Mesenchymal stem cell (in vitro differentiated cells and primary cell): ENCODE results near the gene KDM7A.
"Not testable (repeated sequence)": the region's sequence is repeated elsewhere in the genome, so short reads cannot be mapped to it uniquely, and the experiment has no call there.

ENCODE experiments used
- DNase-seq: peaks from one replicate; pipeline ENCODE4 v3.0.0-alpha.2; 2013
- H2AFZ ChIP-seq: one replicate; pipeline ENCODE4 v1.6.1; 2013; ENCODE audit warnings: low read depth, mild to moderate bottlenecking, control low read depth, inconsistent platforms, low read length, moderate library complexity
- H2AK5ac ChIP-seq: 2 replicates; pipeline ENCODE4 v1.6.1; 2013; ENCODE audit warnings: low read length, moderate library complexity, mild to moderate bottlenecking, inconsistent platforms; ENCODE audit not compliant: severe bottlenecking
- H2BK120ac ChIP-seq: one replicate; pipeline ENCODE4 v1.6.1; 2013; ENCODE audit warnings: low read depth, mild to moderate bottlenecking, inconsistent platforms, low read length, moderate library complexity
- H2BK12ac ChIP-seq, 2 experiments: one replicate each; pipeline ENCODE4 v1.6.1; 2013; ENCODE audit warnings: inconsistent platforms in 2 of 2, low read length in 2 of 2, mild to moderate bottlenecking in 2 of 2, moderate library complexity in 2 of 2, control low read depth in 1 of 2
- H2BK15ac ChIP-seq: one replicate; pipeline ENCODE4 v1.6.1; 2013; ENCODE audit warnings: mild to moderate bottlenecking, low read depth, inconsistent platforms; ENCODE audit not compliant: poor library complexity, severe bottlenecking
- H2BK5ac ChIP-seq: 2 replicates; pipeline ENCODE4 v1.6.1; 2013; ENCODE audit warnings: low read depth, mild to moderate bottlenecking, low read length, control low read depth, inconsistent platforms; ENCODE audit not compliant: poor library complexity, severe bottlenecking
- H3K14ac ChIP-seq, 2 experiments: one replicate each; pipeline ENCODE4 v1.6.1; 2013; ENCODE audit warnings: inconsistent platforms in 2 of 2, low read length in 2 of 2, control low read depth in 1 of 2, mild to moderate bottlenecking in 1 of 2, moderate library complexity in 1 of 2
- H3K18ac ChIP-seq, 2 experiments: one replicate each; pipeline ENCODE4 v1.6.1; 2013; ENCODE audit warnings: inconsistent platforms in 2 of 2, low read length in 2 of 2, control low read depth in 1 of 2, low read depth in 1 of 2, mild to moderate bottlenecking in 1 of 2
- H3K23ac ChIP-seq, 2 experiments: one replicate each; pipeline ENCODE4 v1.6.1; 2013; ENCODE audit warnings: inconsistent platforms in 2 of 2, low read length in 2 of 2, mild to moderate bottlenecking in 2 of 2, moderate library complexity in 2 of 2, control low read depth in 1 of 2
- H3K27ac ChIP-seq: 2 replicates; pipeline ENCODE4 v1.5.1; 2013; ENCODE audit warnings: mild to moderate bottlenecking, moderate library complexity, low read length, control low read depth, inconsistent platforms; ENCODE audit not compliant: poor library complexity, severe bottlenecking
- H3K27me3 ChIP-seq, 2 experiments: 2 replicates each; pipeline versions ENCODE4 v1.6.1 to v1.7.0; 2013; ENCODE audit warnings: low read length in 2 of 2, mild to moderate bottlenecking in 2 of 2, moderate library complexity in 2 of 2, control low read depth in 1 of 2, inconsistent platforms in 1 of 2; ENCODE audit not compliant: control insufficient read depth in 1 of 2, insufficient read depth in 1 of 2
- H3K36me3 ChIP-seq, 2 experiments: 2 replicates each; pipeline versions ENCODE4 v1.6.1 to v1.7.0; 2013; ENCODE audit warnings: low read length in 2 of 2, control low read depth in 1 of 2, inconsistent platforms in 1 of 2, low read depth in 1 of 2, mild to moderate bottlenecking in 1 of 2; ENCODE audit not compliant: insufficient read depth in 2 of 2, control insufficient read depth in 1 of 2
- H3K4ac ChIP-seq, 2 experiments: one replicate each; pipeline ENCODE4 v1.6.1; 2013; ENCODE audit warnings: inconsistent platforms in 2 of 2, low read length in 2 of 2, mild to moderate bottlenecking in 2 of 2, moderate library complexity in 2 of 2, control low read depth in 1 of 2, low read depth in 1 of 2
- H3K4me1 ChIP-seq: 2 replicates; pipeline ENCODE4 v1.6.1; 2013; ENCODE audit warnings: low read depth, low read length, control low read depth; ENCODE audit not compliant: control insufficient read depth, insufficient read depth
- H3K4me2 ChIP-seq: 2 replicates; pipeline ENCODE4 v1.6.1; 2013; ENCODE audit warnings: low read length, mild to moderate bottlenecking, inconsistent platforms; ENCODE audit not compliant: poor library complexity, severe bottlenecking
- H3K4me3 ChIP-seq, 2 experiments: 2 replicates each; pipeline versions ENCODE4 v1.5.1 to v1.7.0; 2013; ENCODE audit warnings: low read length in 2 of 2, mild to moderate bottlenecking in 2 of 2, control low read depth in 1 of 2, low read depth in 1 of 2; ENCODE audit not compliant: insufficient read depth in 1 of 2
- H3K79me1 ChIP-seq: replicated peaks from 2 replicates; pipeline ENCODE4 v1.6.1; 2013; ENCODE audit warnings: mild to moderate bottlenecking, control low read depth, low read length, inconsistent platforms; ENCODE audit not compliant: poor library complexity, severe bottlenecking
- H3K9ac ChIP-seq: 2 replicates; pipeline ENCODE4 v1.7.0; 2013; ENCODE audit warnings: mild to moderate bottlenecking, low read length, moderate library complexity
- H3K9me3 ChIP-seq: 2 replicates; pipeline ENCODE4 v1.7.0; 2013; ENCODE audit warnings: mild to moderate bottlenecking, low read length; ENCODE audit not compliant: control insufficient read depth
- H4K8ac ChIP-seq: one replicate; pipeline ENCODE4 v1.6.1; 2013; ENCODE audit warnings: inconsistent platforms, mild to moderate bottlenecking, low read length, moderate library complexity
- H4K91ac ChIP-seq: one replicate; pipeline ENCODE4 v1.6.1; 2013; ENCODE audit warnings: mild to moderate bottlenecking, low read length, inconsistent platforms
- WGBS: methylation state at CpG from one replicate; pipeline ENCODE4 v1.1.7; 2013; ENCODE audit warnings: mixed read lengths; 5-methylcytosine and 5-hydroxymethylcytosine counted together

Gene KDM7A

DNA sequence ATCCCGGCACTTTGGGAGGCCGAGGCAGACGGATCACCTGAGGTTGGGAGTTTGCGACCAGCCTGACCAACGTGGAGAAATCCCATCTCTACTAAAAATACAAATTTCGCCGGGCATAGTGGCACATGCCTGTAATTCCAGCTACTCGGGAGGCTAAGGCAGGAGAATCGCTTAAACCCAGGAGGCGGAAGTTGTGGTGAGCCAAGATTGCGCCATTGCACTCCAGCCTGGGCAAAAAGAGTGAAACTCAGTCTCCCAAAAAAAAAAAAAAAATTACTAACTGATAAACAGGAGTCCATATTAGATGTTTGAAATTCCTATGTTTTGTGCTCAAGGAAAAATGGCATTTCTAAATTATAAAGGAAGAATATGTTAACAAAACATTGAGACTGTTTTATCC lies 14.7 kb downstream of the KDM7A start:
- not testable (repeated sequence) for H3K36me3 ChIP-seq, H3K27ac ChIP-seq, H3K23ac ChIP-seq, H2BK12ac ChIP-seq, H3K14ac ChIP-seq, H3K4me1 ChIP-seq, H4K91ac ChIP-seq, H2AK5ac ChIP-seq, H3K9me3 ChIP-seq, H2BK120ac ChIP-seq, H3K9ac ChIP-seq, H3K27me3 ChIP-seq, H3K4ac ChIP-seq, H3K4me3 ChIP-seq, H4K8ac ChIP-seq, DNase-seq, H3K18ac ChIP-seq, H3K4me2 ChIP-seq, H2BK5ac ChIP-seq, H2BK15ac ChIP-seq, H2AFZ ChIP-seq
- 89% methylated on average over 10 of the region's 11 CpGs for WGBS
- H3K79me1 ChIP-seq: peaks cover 14% of the 10 kb centered on the region

DNA sequence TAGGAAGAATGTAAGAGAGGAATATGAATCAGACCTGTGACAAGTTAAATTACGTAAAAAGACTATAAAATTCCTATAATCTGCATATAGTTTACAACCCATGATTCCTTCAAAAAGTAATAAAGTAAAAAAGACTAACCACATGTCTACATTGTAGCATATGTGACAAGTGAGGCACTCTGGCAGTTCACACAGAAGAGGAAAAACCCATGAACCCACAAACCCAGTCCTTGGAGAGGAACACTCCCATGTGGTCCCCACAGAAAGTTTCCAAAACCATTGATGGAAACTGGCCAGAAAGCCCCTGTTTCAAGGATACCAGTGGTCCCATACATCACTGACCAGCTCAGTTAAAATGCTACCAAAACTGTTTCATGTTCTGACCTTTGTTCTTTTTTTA lies 15.7 kb downstream of the KDM7A start:
- H3K4ac ChIP-seq: no peak overlapping the region
- H3K18ac ChIP-seq: no peak overlapping the region
- no peaks in the 10 kb centered on the region for H3K9me3 ChIP-seq
- H3K9ac ChIP-seq: no peak overlapping the region
- no peak overlapping the region for H2BK12ac ChIP-seq
- no peak overlapping the region for H2BK120ac ChIP-seq
- no peak overlapping the region for H3K27ac ChIP-seq
- H3K4me2 ChIP-seq: no peak overlapping the region
- WGBS: no CpG with 5 or more reads among the region's 1 CpG
- no peaks in the 10 kb centered on the region for H3K27me3 ChIP-seq
- no peak overlapping the region for H2AK5ac ChIP-seq
- H3K14ac ChIP-seq: no peak overlapping the region
- no peak overlapping the region for H3K4me3 ChIP-seq
- no peak for DNase-seq
- H3K23ac ChIP-seq: no peak overlapping the region
- no peak overlapping the region for H4K8ac ChIP-seq
- H3K36me3 ChIP-seq: peaks cover 0 to 3% of the 10 kb centered on the region in 2 experiments
- no peak overlapping the region for H2BK5ac ChIP-seq
- H3K4me1 ChIP-seq: no peaks in the 10 kb centered on the region
- no peak overlapping the region for H2AFZ ChIP-seq
- no peak overlapping the region for H2BK15ac ChIP-seq
- no peak overlapping the region for H4K91ac ChIP-seq
- peaks cover 17% of the 10 kb centered on the region for H3K79me1 ChIP-seq

DNA sequence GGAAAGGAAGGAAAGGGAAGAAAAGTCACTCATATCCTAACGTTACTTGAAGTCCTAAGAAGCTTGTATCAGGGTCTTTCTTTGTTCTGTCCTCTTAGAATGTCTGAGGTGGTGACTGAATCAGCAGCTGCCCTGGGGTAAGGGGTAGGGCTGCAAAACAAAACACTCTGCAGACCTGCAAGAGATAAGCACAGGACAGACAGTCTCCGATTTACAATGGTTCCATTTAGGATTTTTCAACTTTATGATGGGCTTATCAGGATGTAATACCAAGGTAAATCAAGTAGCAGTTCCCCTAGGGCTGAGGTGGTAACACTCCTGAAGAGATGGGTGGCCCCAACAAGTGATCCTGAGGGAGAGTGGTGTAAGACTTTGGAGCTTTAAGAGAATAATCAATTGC lies 16.5 kb downstream of the KDM7A start:
- H3K23ac ChIP-seq: no peak overlapping the region
- H2BK5ac ChIP-seq: no peak overlapping the region
- no peak overlapping the region for H2BK15ac ChIP-seq
- H2BK12ac ChIP-seq: no peak overlapping the region
- 33% methylated on average over 2 of the region's 2 CpGs for WGBS
- H3K79me1 ChIP-seq: peaks cover 17% of the 10 kb centered on the region
- H3K27me3 ChIP-seq: no peaks in the 10 kb centered on the region
- no peak overlapping the region for H4K8ac ChIP-seq
- DNase-seq: no peak
- H2BK120ac ChIP-seq: no peak overlapping the region
- H3K9me3 ChIP-seq: no peaks in the 10 kb centered on the region
- no peaks in the 10 kb centered on the region for H3K4me1 ChIP-seq
- H3K4me3 ChIP-seq: no peak overlapping the region
- H3K9ac ChIP-seq: no peak overlapping the region
- no peak overlapping the region for H3K18ac ChIP-seq
- peaks cover 0 to 3% of the 10 kb centered on the region in 2 experiments for H3K36me3 ChIP-seq
- H3K4me2 ChIP-seq: no peak overlapping the region
- H3K14ac ChIP-seq: no peak overlapping the region
- H2AK5ac ChIP-seq: no peak overlapping the region
- no peak overlapping the region for H3K4ac ChIP-seq
- H4K91ac ChIP-seq: no peak overlapping the region
- H3K27ac ChIP-seq: no peak overlapping the region
- H2AFZ ChIP-seq: no peak overlapping the region

DNA sequence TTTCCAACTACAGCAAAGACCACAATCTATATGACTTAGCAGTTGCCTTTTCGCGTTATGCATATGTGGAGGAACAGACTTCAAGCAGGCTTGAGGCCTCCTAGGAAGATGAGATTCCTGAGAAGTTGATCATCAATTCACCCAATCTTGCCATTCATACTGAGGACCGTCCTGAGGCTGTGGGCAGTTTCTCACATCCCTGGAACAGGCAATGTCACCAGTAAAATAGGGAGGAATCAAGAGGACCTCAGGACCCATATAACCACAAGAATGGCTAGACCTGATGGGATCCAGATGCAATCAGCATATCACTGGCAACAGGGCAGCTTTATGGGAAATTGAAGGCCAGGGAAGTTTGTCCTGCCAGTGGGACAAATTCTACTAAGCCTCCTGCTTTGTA lies 17.3 kb downstream of the KDM7A start:
- no peak overlapping the region for H4K8ac ChIP-seq
- 92% methylated on average over 3 of the region's 3 CpGs for WGBS
- no peak overlapping the region for H3K9ac ChIP-seq
- no peak overlapping the region for H3K14ac ChIP-seq
- H2BK15ac ChIP-seq: no peak overlapping the region
- H2BK120ac ChIP-seq: no peak overlapping the region
- no peaks in the 10 kb centered on the region for H3K4me1 ChIP-seq
- H4K91ac ChIP-seq: no peak overlapping the region
- H3K4me3 ChIP-seq: no peak overlapping the region
- no peak overlapping the region for H2AFZ ChIP-seq
- H3K23ac ChIP-seq: no peak overlapping the region
- H3K4me2 ChIP-seq: no peak overlapping the region
- peaks cover 0 to 3% of the 10 kb centered on the region in 2 experiments for H3K36me3 ChIP-seq
- no peak overlapping the region for H3K27ac ChIP-seq
- no peak overlapping the region for H2BK12ac ChIP-seq
- H2AK5ac ChIP-seq: no peak overlapping the region
- H3K9me3 ChIP-seq: no peaks in the 10 kb centered on the region
- no peak for DNase-seq
- H3K18ac ChIP-seq: no peak overlapping the region
- H3K4ac ChIP-seq: no peak overlapping the region
- no peak overlapping the region for H2BK5ac ChIP-seq
- H3K27me3 ChIP-seq: no peaks in the 10 kb centered on the region
- H3K79me1 ChIP-seq: peaks cover 17% of the 10 kb centered on the region
